Stimulated activated CD4-positive, alpha-beta T cell treated with anti-CD3 and anti-CD28 coated beads, Interleukin-2, amount 100 ng/mL, for 48 hours (primary cell): ENCODE measurements around the gene MZT2A.
"Not testable (repeated sequence)": the region's sequence is repeated elsewhere in the genome, so short reads cannot be mapped to it uniquely, and the experiment has no call there.

Source experiments
- DNase-seq, 2 donors: peaks; one replicate each; pipeline ENCODE4 v3.0.0-alpha.2; 2020

MZT2A gene

DNA sequence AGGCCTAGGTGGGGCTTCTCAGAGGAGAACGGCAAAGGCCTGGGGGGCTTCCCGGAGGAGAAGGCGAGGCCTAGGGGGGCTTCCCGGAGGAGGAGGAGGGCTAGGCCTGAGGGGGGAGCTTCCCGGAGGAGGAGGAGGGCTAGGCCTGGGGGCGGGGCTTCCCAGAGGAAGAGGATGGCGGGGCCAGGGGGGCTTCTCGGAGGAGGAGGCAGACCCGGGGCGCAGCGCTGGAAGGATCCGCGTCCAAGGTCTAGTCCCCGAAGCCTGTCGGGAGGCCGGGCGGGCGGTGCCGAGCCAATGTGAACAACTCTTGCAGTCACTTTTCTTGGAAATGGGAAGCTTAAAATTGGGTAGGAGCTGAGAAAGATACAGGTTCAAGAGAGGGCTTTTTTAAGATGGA, 46.3 kb downstream of the MZT2A start:
- DNase-seq, result no peak

DNA sequence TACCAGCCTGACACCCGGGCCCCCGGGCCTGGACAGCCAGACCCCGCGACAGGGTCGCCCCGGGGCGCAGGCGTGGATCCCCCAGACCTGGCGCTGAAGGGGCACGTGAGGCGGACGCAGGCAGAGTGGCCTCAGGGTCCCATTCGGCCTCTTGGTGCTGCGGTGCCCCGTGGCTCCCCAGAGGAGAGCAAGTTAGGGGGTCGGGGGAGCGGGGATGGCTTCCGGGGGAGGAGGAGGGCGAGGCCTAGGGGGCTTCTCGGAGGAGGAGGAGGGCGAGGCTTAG, 46.7 kb downstream of the MZT2A start:
- not testable (repeated sequence) for DNase-seq

DNA sequence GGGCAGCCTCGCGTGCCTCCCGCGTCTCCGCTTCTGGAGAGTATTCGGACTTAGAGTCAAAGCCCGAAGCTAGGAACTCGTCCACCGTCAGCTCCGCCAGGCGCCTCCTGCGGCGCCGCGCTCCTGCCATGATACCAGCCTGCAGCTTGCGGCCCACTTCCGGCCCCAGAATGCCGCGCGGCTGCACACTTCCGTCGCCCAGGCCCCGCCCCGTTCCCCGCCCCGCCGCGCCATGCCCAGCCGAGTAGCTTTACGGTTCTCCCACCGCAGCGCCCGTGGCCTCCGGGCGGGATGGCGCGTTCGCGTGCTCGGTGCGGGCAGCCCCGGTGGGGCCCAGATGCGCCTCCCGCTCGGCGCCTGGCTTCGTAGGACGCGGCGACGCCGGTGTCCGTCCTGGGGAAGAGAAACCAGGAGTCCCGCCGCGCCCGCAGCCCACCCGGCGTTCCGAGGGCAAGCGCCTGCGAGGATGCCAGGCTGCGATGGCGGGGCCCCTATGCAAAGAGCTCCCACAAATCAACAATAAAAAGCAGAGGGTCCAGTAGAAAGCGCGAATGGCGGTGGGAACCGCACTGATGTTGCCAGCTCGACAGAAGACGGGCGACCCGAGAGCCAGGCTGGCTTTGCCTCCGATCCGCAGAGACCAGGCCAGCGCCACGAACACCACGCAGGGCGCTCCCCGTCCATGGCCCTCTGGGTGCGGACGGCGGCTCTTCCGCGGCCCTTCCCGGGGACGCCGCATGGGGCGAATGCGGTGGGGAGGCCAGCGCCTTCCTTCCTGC, 47.3 kb downstream of the MZT2A start:
- DNase-seq, result not testable (repeated sequence)

DNA sequence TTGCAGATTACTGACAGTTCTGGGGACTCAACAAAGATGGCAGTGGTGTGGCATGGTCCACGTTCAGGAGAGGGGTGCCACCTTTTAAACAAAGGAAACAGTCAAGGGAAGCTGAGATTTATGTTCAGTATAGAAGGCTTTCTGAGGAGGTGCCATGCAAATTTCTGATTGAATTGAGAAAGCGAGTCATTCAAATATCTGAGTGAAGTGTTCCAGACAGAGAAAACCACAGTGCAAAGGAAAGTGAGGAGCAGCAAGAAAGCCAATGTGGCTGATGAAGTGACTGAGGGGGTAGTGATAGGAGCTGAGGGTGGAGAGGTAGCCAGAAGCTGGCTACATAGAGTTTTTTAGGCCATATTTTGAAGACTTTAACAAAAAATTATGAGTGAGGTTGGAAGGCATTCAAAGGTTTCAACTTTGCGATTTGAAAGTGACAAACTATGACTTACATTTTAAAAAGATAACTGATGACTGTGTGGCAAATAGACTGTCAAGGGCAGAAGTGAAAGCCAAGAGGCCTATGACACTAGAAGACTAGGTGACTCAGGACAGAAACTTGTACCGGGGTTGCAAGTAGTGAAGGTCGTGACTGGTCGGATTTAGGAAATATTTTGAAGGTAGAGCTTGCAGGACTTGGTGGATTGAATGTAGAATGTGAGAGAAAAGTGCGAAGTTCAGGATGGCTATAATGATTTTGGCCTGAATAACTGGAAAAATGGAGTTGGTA, 51.3 kb downstream of the MZT2A start:
- DNase-seq, result not testable (repeated sequence)
